Muscle layer of duodenum (tissue), 2 donors: ENCODE data around the gene PDLIM7.
"Not testable (repeated sequence)": the region's sequence is repeated elsewhere in the genome, so short reads cannot be mapped to it uniquely, and the experiment has no call there.

Experiments
- H3K27ac ChIP-seq: one replicate; pipeline ENCODE4 v1.7.0; 2013; ENCODE audit warnings: mild to moderate bottlenecking, low read length
- H3K27me3 ChIP-seq: one replicate; pipeline ENCODE4 v1.7.0; 2013; ENCODE audit warnings: low read depth, mild to moderate bottlenecking, control low read depth, low read length
- H3K36me3 ChIP-seq, 2 donors: one replicate each; pipeline ENCODE4 v1.7.0; 2013; ENCODE audit warnings: low read length in 2 of 2, control low read depth in 1 of 2, mild to moderate bottlenecking in 1 of 2; ENCODE audit not compliant: insufficient read depth in 2 of 2, control insufficient read depth in 1 of 2
- H3K4me1 ChIP-seq, 2 donors: one replicate each; pipeline ENCODE4 v1.7.0; 2013; ENCODE audit warnings: low read length in 2 of 2, mild to moderate bottlenecking in 2 of 2, control low read depth in 1 of 2, moderate library complexity in 1 of 2; ENCODE audit not compliant: insufficient read depth in 2 of 2, control insufficient read depth in 1 of 2
- H3K4me3 ChIP-seq, 2 donors: one replicate each; pipeline ENCODE4 v1.7.0; 2013; ENCODE audit warnings: low read length in 2 of 2, low read depth in 1 of 2, mild to moderate bottlenecking in 1 of 2
- H3K9me3 ChIP-seq, 2 donors: one replicate each; pipeline ENCODE4 v1.7.0; 2013; ENCODE audit warnings: low read length in 2 of 2, control low read depth in 1 of 2, mild to moderate bottlenecking in 1 of 2; ENCODE audit not compliant: control insufficient read depth in 1 of 2
- donor health status: healthy.

Gene PDLIM7

DNA sequence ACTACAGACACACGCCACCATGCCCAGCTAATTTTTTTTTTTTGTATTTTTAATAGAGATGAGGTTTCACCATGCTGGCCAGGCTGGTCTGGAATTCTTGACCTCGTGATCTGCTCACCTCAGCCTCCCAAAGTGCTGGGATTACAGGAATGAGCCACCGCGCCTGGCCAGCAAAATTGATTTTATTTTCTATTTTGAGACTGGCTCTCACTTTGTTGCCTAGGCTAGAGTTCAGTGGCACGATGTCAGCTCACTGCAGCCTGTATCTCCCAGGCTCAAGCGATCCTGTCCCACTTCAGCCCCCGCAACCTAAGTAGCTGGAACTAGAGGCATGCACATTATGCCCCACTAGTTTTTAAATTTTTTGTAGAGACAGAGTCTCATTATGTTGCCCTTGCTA lies 37.0 kb upstream of the PDLIM7 start:
- H3K27me3 ChIP-seq, H3K9me3 ChIP-seq, H3K4me3 ChIP-seq, H3K27ac ChIP-seq: not testable (repeated sequence)
- Histone ChIP-seq H3K36me3 (peaks cover 42 to 62% of the 10 kb centered on the region in 2 donors), H3K4me1 (peaks cover 4 to 32% of the 10 kb centered on the region in 2 donors)

GRCh38 chr5:177531209-177531940 lies 34.0 kb upstream of the PDLIM7 start:
- H3K9me3 ChIP-seq = no peaks in the 10 kb centered on the region
- no peak overlapping the region for H3K4me3 ChIP-seq
- peaks cover 0 to 2% of the 10 kb centered on the region in 2 donors for H3K4me1 ChIP-seq
- no peaks in the 10 kb centered on the region for H3K27me3 ChIP-seq
- peaks cover 55 to 65% of the 10 kb centered on the region in 2 donors for H3K36me3 ChIP-seq
- no peak overlapping the region for H3K27ac ChIP-seq

GRCh38 chr5:177530638-177531037 lies 33.2 kb upstream of the PDLIM7 start:
- Histone ChIP-seq H3K4me1 (no peaks in the 10 kb centered on the region), H3K9me3 (no peaks in the 10 kb centered on the region), H3K27ac (no peak overlapping the region), H3K27me3 (no peaks in the 10 kb centered on the region), H3K36me3 (peaks cover 58 to 68% of the 10 kb centered on the region in 2 donors), H3K4me3 (no peak overlapping the region)

- peaks cover 64 to 79% of the 10 kb centered on the region in 2 donors for H3K36me3 ChIP-seq
- H3K4me1 ChIP-seq = no peaks in the 10 kb centered on the region
- no peaks in the 10 kb centered on the region for H3K9me3 ChIP-seq
- H3K4me3 ChIP-seq = no peak overlapping the region
- H3K27me3 ChIP-seq = no peaks in the 10 kb centered on the region
- H3K27ac ChIP-seq = no peak overlapping the region
Observed at GRCh38 chr5:177529247-177530203, 32.1 kb upstream of the PDLIM7 start.

DNA sequence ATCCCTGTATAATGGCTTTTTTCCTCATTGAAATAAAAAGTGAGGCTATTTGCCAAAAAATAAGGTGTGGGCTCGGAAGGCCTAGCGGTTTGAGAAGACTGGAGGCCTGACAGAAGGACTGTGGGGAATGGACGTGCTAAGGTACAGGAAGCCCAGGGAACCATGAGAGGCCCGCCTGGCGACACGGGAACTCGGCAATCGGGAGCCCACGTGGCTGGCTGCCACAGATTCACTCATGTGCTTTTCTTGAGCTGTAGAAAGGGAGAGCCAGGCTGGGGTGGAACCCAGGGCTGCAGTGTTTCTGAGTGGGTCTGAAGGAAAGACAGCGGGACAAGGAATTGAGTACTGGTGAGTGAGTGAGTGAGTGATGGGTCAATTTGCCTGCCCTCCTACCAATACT lies 31.2 kb upstream of the PDLIM7 start:
- H3K27ac ChIP-seq = no peak overlapping the region
- peaks cover 63 to 84% of the 10 kb centered on the region in 2 donors for H3K36me3 ChIP-seq
- H3K27me3 ChIP-seq = no peaks in the 10 kb centered on the region
- H3K4me1 ChIP-seq = no peaks in the 10 kb centered on the region
- no peaks in the 10 kb centered on the region for H3K9me3 ChIP-seq
- H3K4me3 ChIP-seq = no peak overlapping the region

- H3K36me3 ChIP-seq = peaks cover 57 to 88% of the 10 kb centered on the region in 2 donors
- no peak overlapping the region for H3K4me3 ChIP-seq
- H3K27me3 ChIP-seq = no peaks in the 10 kb centered on the region
- no peaks in the 10 kb centered on the region for H3K9me3 ChIP-seq
- no peaks in the 10 kb centered on the region for H3K4me1 ChIP-seq
- H3K27ac ChIP-seq = no peak overlapping the region
Observed at GRCh38 chr5:177527595-177527994, 30.2 kb upstream of the PDLIM7 start.

- Histone ChIP-seq H3K9me3 (no peaks in the 10 kb centered on the region), H3K4me1 (no peaks in the 10 kb centered on the region), H3K27ac (no peak overlapping the region), H3K36me3 (peaks cover 53 to 83% of the 10 kb centered on the region in 2 donors), H3K27me3 (no peaks in the 10 kb centered on the region), H3K4me3 (no peak overlapping the region)
Observed at GRCh38 chr5:177526791-177527190, 29.4 kb upstream of the PDLIM7 start.

GRCh38 chr5:177526191-177526590 lies 28.8 kb upstream of the PDLIM7 start:
- H3K36me3 ChIP-seq = peaks cover 59 to 83% of the 10 kb centered on the region in 2 donors
- no peaks in the 10 kb centered on the region for H3K27me3 ChIP-seq
- no peaks in the 10 kb centered on the region for H3K4me1 ChIP-seq
- no peak overlapping the region for H3K4me3 ChIP-seq
- H3K9me3 ChIP-seq = no peaks in the 10 kb centered on the region
- no peak overlapping the region for H3K27ac ChIP-seq

- H3K4me1 ChIP-seq = no peaks in the 10 kb centered on the region
- H3K36me3 ChIP-seq = peaks cover 58 to 84% of the 10 kb centered on the region in 2 donors
- H3K27ac ChIP-seq = no peak overlapping the region
- no peaks in the 10 kb centered on the region for H3K27me3 ChIP-seq
- no peaks in the 10 kb centered on the region for H3K9me3 ChIP-seq
- no peak overlapping the region for H3K4me3 ChIP-seq
Observed at GRCh38 chr5:177524941-177525655, 27.7 kb upstream of the PDLIM7 start.

GRCh38 chr5:177524539-177524900 lies 27.1 kb upstream of the PDLIM7 start:
- no peak overlapping the region for H3K27ac ChIP-seq
- H3K4me1 ChIP-seq = peaks cover 0 to 3% of the 10 kb centered on the region in 2 donors
- no peak overlapping the region for H3K4me3 ChIP-seq
- H3K9me3 ChIP-seq = no peaks in the 10 kb centered on the region
- no peaks in the 10 kb centered on the region for H3K27me3 ChIP-seq
- H3K36me3 ChIP-seq = peaks cover 61 to 84% of the 10 kb centered on the region in 2 donors
